Adipocyte (in vitro differentiated cells): ENCODE data around the gene SHISA8.
"Not testable (repeated sequence)": the region's sequence is repeated elsewhere in the genome, so short reads cannot be mapped to it uniquely, and the experiment has no call there.

Source experiments
- DNase-seq: peaks from one replicate; pipeline ENCODE4 v3.0.0-alpha.2; 2015; ENCODE audit warnings: low read depth
- H3K27me3 ChIP-seq: replicated peaks from 2 replicates; pipeline ENCODE4 v1.7.0; 2013; ENCODE audit warnings: mild to moderate bottlenecking, low read length, moderate library complexity; ENCODE audit not compliant: control insufficient read depth, insufficient read depth
- H3K36me3 ChIP-seq: 2 replicates; pipeline ENCODE4 v1.7.0; 2013; ENCODE audit warnings: low read length, mild to moderate bottlenecking, moderate library complexity; ENCODE audit not compliant: control insufficient read depth, insufficient read depth, severe bottlenecking
- H3K4me1 ChIP-seq: 2 replicates; pipeline ENCODE4 v1.7.0; 2013; ENCODE audit warnings: mild to moderate bottlenecking, low read length, moderate library complexity; ENCODE audit not compliant: control insufficient read depth, insufficient read depth
- H3K4me3 ChIP-seq: 2 replicates; pipeline ENCODE4 v1.7.0; 2013; ENCODE audit warnings: mild to moderate bottlenecking, low read length, moderate library complexity
- H3K9ac ChIP-seq: 2 replicates; pipeline ENCODE4 v1.7.0; 2013; ENCODE audit warnings: mild to moderate bottlenecking, low read length, moderate library complexity
- H3K9me3 ChIP-seq: 2 replicates; pipeline ENCODE4 v1.7.0; 2013; ENCODE audit warnings: mild to moderate bottlenecking, low read length, moderate library complexity; ENCODE audit not compliant: control insufficient read depth

Gene SHISA8

GRCh38 chr22:41915035-41915785 is at the start of gene SHISA8:
SHISA8 (minus strand) TSS chr22:41915074; CDS start chr22:41914667, 407 bp downstream.
- H3K9ac ChIP-seq = no peak within 1 kb of the TSS
- no peaks in the 10 kb centered on the region for H3K9me3 ChIP-seq
- H3K4me1 ChIP-seq = peaks cover 5% of the 10 kb centered on the region
- H3K36me3 ChIP-seq = no peaks in the 10 kb centered on the region
- H3K27me3 ChIP-seq = peaks cover 49% of the 10 kb centered on the region
- peak; percentile 83 for DNase-seq
- H3K4me3 ChIP-seq = no peak within 1 kb of the TSS

GRCh38 chr22:41964112-41964491 is 49.2 kb upstream of the SHISA8 start:
- no peak overlapping the region for H3K9ac ChIP-seq
- no peaks in the 10 kb centered on the region for H3K36me3 ChIP-seq
- H3K9me3 ChIP-seq = no peaks in the 10 kb centered on the region
- DNase-seq = no peak
- peaks cover 19% of the 10 kb centered on the region for H3K4me1 ChIP-seq
- peaks cover 4% of the 10 kb centered on the region for H3K27me3 ChIP-seq
- no peak overlapping the region for H3K4me3 ChIP-seq

GRCh38 chr22:41963453-41964111 is 48.7 kb upstream of the SHISA8 start:
- Histone ChIP-seq H3K9ac (no peak overlapping the region), H3K4me3 (no peak overlapping the region), H3K36me3 (no peaks in the 10 kb centered on the region), H3K9me3 (no peaks in the 10 kb centered on the region), H3K27me3 (peaks cover 3% of the 10 kb centered on the region), H3K4me1 (peaks cover 19% of the 10 kb centered on the region)
- DNase-seq = peak; percentile 32

GRCh38 chr22:41957941-41958556 is 43.2 kb upstream of the SHISA8 start:
- H3K27me3 ChIP-seq = peaks cover 4% of the 10 kb centered on the region
- H3K9me3 ChIP-seq = no peaks in the 10 kb centered on the region
- H3K9ac ChIP-seq = no peak overlapping the region
- H3K4me1 ChIP-seq = peaks cover 9% of the 10 kb centered on the region
- no peaks in the 10 kb centered on the region for H3K36me3 ChIP-seq
- DNase-seq = no peak
- H3K4me3 ChIP-seq = no peak overlapping the region

- Histone ChIP-seq H3K36me3 (no peaks in the 10 kb centered on the region), H3K9me3 (no peaks in the 10 kb centered on the region), H3K27me3 (peaks cover 25% of the 10 kb centered on the region), H3K9ac (no peak overlapping the region), H3K4me3 (no peak overlapping the region), H3K4me1 (no peaks in the 10 kb centered on the region)
- no peak for DNase-seq
Observed at GRCh38 chr22:41952713-41953112, 37.8 kb upstream of the SHISA8 start.

- no peak within 1 kb of the TSS for H3K9ac ChIP-seq
- no peaks in the 10 kb centered on the region for H3K9me3 ChIP-seq
- H3K27me3 ChIP-seq = peaks cover 25% of the 10 kb centered on the region
- H3K4me1 ChIP-seq = no peaks in the 10 kb centered on the region
- DNase-seq = no peak
- no peak within 1 kb of the TSS for H3K4me3 ChIP-seq
- no peaks in the 10 kb centered on the region for H3K36me3 ChIP-seq
Observed at GRCh38 chr22:41951898-41952474, 37.1 kb upstream of the SHISA8 start, which contains the start of gene SMIM45. SMIM45 (plus strand) TSS chr22:41952150.

- Histone ChIP-seq H3K4me1 (peaks cover 9% of the 10 kb centered on the region), H3K4me3 (no peak overlapping the region), H3K9me3 (no peaks in the 10 kb centered on the region), H3K27me3 (peaks cover 25% of the 10 kb centered on the region), H3K9ac (no peak overlapping the region), H3K36me3 (no peaks in the 10 kb centered on the region)
- DNase-seq = no peak
Observed at GRCh38 chr22:41949297-41949965, 34.6 kb upstream of the SHISA8 start.

- H3K9ac ChIP-seq, H3K4me1 ChIP-seq, H3K9me3 ChIP-seq, H3K4me3 ChIP-seq, H3K36me3 ChIP-seq, DNase-seq: not testable (repeated sequence)
- H3K27me3 ChIP-seq = peaks cover 25% of the 10 kb centered on the region
Observed at GRCh38 chr22:41948928-41949296, 34.0 kb upstream of the SHISA8 start.

- Histone ChIP-seq H3K36me3 (no peaks in the 10 kb centered on the region), H3K4me1 (peaks cover 9% of the 10 kb centered on the region), H3K9ac (no peak overlapping the region), H3K9me3 (no peaks in the 10 kb centered on the region), H3K27me3 (peaks cover 22% of the 10 kb centered on the region), H3K4me3 (no peak overlapping the region)
- DNase-seq = no peak
Observed at GRCh38 chr22:41948142-41948541, 33.3 kb upstream of the SHISA8 start.

- Histone ChIP-seq H3K4me1 (peaks cover 9% of the 10 kb centered on the region), H3K9ac (peak overlapping the region; percentile 65), H3K4me3 (peak overlapping the region; percentile 94), H3K27me3 (peaks cover 16% of the 10 kb centered on the region), H3K36me3 (no peaks in the 10 kb centered on the region), H3K9me3 (no peaks in the 10 kb centered on the region)
- DNase-seq = no peak
Observed at GRCh38 chr22:41947424-41948080, 32.7 kb upstream of the SHISA8 start.
